ENCODE data around the gene NPY4R2.
"Not testable (repeated sequence)": the region's sequence is repeated elsewhere in the genome, so short reads cannot be mapped to it uniquely, and the experiment has no call there.

NPY4R2 gene, protein sequence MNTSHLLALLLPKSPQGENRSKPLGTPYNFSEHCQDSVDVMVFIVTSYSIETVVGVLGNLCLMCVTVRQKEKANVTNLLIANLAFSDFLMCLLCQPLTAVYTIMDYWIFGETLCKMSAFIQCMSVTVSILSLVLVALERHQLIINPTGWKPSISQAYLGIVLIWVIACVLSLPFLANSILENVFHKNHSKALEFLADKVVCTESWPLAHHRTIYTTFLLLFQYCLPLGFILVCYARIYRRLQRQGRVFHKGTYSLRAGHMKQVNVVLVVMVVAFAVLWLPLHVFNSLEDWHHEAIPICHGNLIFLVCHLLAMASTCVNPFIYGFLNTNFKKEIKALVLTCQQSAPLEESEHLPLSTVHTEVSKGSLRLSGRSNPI

GRCh38 chr10:47918475-47918874 lies at the start of gene NPY4R2:
Gene NPY4R2, plus strand, starts transcription at chr10:47918662. Its CDS starts 3,326 bp downstream, at chr10:47921988.
- not testable (repeated sequence) for DNase-seq (ENCODE audit: low read depth)

- DNase-seq (ENCODE audit: low read depth) = not testable (repeated sequence)
These were observed 47.6 kb upstream of the NPY4R2 start for GRCh38 chr10:47870887-47871286.

- not testable (repeated sequence) for DNase-seq (ENCODE audit: low read depth)
These were observed 46.8 kb upstream of the NPY4R2 start for GRCh38 chr10:47871485-47872180.

GRCh38 chr10:47872236-47872635 lies 46.2 kb upstream of the NPY4R2 start:
- DNase-seq (ENCODE audit: low read depth) = not testable (repeated sequence)

- DNase-seq (ENCODE audit: low read depth) = not testable (repeated sequence)
These were observed 34.2 kb upstream of the NPY4R2 start for GRCh38 chr10:47884239-47884638.

DNA sequence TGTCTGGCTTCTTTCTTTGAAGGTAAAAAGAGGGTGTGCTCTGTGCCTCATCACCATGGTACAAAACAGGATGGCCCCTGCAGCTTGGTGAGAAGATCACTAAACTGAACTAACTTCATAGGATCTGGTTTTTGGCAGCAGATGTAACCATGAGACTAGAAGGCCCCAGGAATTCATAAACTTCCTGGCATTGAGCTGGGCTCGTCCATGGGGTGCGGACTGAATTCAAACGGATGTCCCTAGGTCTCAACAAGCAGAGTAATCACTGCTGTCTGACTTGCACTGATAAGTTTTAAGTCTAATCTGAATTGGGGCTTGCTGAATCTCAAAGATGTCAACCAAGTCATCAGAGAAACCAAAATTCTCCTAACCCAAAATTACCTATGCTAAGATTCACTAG lies 33.5 kb upstream of the NPY4R2 start:
- not testable (repeated sequence) for DNase-seq (ENCODE audit: low read depth)

DNA sequence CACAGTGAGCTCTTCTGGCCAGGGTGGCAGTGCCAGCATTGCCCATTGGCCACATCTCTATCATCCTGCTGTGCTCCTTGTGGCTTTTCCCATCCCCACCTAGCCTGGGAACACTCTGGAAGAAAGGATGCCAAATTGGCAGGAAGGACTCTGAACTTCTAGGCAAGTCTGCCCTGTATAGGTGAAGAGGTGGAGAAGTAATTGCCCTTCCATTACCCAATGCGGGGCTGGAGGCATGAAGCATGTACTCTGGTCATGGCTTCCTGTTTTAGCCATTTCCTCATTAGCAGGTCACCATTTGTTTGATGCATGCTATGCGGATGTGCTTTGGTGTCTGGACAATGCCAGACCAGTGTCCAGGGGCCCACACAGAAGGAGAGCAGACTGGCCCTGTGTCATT lies 32.1 kb upstream of the NPY4R2 start:
- not testable (repeated sequence) for DNase-seq (ENCODE audit: low read depth)

- DNase-seq (ENCODE audit: low read depth) = not testable (repeated sequence)
These were observed 31.6 kb upstream of the NPY4R2 start for GRCh38 chr10:47886827-47887226.

DNA sequence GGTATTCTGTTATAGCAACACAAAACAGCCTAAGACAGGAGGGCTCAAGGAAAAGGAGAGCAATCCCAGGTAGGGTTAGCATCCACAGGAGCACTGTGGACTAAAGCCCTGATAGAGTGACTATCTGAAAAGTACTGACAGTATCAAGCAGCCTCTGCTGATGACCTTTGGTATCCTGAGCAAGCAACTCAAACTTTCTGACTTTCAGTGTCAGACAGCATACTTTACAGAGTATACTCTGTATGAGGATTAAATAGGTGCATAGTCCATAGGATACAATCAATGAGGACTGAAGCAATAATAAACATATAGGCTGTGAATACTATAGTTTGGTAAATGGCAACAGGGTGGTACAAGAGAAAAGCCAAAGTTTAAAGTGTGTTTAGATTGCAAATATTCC lies 27.7 kb upstream of the NPY4R2 start:
- DNase-seq (ENCODE audit: low read depth) = not testable (repeated sequence)

- not testable (repeated sequence) for DNase-seq (ENCODE audit: low read depth)
These were observed 25.8 kb upstream of the NPY4R2 start for GRCh38 chr10:47892494-47893261.

- DNase-seq (ENCODE audit: low read depth) = not testable (repeated sequence)
These were observed 23.9 kb upstream of the NPY4R2 start for GRCh38 chr10:47894571-47894970.

DNA sequence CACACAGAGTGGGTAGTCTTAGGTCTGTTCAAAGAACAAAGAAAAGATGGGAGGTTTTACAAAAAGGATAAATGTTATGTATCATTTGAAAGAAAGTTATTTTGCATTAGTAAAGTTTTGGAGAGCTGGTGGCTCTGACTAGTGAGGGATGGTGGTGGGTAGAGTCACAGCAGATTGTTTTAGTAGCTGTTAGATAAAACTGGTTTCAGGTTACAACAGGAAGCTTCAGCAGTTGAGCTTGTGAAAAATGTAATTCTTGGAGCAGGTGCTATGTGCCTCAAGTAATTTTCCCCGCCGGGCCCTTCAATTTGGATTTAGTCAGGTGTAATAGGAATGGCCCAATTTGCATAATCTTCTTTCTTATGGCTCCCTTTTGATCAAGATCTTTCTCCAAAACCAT lies 20.6 kb upstream of the NPY4R2 start:
- DNase-seq (ENCODE audit: low read depth) = not testable (repeated sequence)

- not testable (repeated sequence) for DNase-seq (ENCODE audit: low read depth)
These were observed 9.1 kb upstream of the NPY4R2 start for GRCh38 chr10:47909333-47909732.

GRCh38 chr10:47910486-47910885 lies 8.0 kb upstream of the NPY4R2 start:
- not testable (repeated sequence) for DNase-seq (ENCODE audit: low read depth)

GRCh38 chr10:47914052-47914451 lies 4.4 kb upstream of the NPY4R2 start:
- not testable (repeated sequence) for DNase-seq (ENCODE audit: low read depth)

DNA sequence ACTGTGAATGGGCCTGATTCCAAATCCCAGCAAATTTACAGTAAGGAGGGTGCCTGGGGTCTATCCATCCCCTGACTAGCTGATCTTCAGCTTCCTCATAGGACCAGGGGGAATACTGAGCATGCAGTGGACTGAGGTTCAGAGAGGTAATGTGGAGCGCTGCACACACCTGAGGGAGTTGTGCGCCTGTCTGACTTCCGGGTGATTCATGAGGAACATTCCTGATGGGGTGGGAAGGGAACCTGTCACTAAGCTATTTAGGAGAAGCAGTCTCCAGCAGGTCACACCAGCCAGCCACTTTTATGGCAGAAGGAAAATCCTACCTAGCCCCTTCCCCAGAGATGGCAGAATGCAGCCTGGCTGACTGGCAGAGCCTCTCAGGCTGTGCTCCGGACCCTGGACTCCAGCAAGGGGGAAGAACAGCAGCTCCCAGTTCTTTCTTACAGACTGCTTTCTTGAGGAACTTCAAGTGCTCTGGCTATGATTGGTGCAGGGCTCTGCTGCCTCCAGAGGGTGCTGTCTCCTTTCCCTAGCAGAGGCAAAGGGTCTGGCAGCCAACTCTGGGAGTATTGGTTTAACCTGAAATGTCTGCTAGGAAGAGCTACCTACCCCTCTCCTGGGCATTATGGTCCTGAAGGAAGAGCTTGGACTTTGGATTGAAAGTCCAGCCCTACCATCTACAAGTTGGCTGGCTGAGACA lies 2.5 kb upstream of the NPY4R2 start:
- not testable (repeated sequence) for DNase-seq (ENCODE audit: low read depth)

GRCh38 chr10:47920610-47921009 lies 2.1 kb downstream of the NPY4R2 start:
- not testable (repeated sequence) for DNase-seq (ENCODE audit: low read depth)

DNA sequence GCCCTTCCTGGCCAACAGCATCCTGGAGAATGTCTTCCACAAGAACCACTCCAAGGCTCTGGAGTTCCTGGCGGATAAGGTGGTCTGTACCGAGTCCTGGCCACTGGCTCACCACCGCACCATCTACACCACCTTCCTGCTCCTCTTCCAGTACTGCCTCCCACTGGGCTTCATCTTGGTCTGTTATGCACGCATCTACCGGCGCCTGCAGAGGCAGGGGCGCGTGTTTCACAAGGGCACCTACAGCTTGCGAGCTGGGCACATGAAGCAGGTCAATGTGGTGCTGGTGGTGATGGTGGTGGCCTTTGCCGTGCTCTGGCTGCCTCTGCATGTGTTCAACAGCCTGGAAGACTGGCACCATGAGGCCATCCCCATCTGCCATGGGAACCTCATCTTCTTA lies 4.0 kb downstream of the NPY4R2 start:
- DNase-seq (ENCODE audit: low read depth) = not testable (repeated sequence)

DNA sequence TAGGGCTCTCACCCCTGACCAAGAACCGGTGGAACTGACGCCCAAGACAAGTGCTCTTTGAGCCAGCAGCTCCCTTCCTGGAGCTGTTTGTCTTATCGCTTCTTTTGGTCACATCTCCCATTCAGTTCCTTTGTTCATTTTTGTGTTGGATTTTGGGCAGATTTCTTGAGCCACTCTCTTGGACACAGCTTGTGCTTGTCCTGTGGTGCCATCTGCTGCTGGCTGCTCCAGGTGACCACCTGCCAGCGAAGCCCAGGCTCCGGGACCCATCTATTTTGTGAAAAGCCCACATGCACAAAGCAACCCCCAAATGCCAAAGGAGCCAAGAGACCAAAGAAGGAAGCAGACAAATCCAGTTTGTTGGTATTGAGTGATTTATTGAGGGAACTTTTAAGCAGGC lies 6.2 kb downstream of the NPY4R2 start:
- DNase-seq (ENCODE audit: low read depth) = not testable (repeated sequence)

DNA sequence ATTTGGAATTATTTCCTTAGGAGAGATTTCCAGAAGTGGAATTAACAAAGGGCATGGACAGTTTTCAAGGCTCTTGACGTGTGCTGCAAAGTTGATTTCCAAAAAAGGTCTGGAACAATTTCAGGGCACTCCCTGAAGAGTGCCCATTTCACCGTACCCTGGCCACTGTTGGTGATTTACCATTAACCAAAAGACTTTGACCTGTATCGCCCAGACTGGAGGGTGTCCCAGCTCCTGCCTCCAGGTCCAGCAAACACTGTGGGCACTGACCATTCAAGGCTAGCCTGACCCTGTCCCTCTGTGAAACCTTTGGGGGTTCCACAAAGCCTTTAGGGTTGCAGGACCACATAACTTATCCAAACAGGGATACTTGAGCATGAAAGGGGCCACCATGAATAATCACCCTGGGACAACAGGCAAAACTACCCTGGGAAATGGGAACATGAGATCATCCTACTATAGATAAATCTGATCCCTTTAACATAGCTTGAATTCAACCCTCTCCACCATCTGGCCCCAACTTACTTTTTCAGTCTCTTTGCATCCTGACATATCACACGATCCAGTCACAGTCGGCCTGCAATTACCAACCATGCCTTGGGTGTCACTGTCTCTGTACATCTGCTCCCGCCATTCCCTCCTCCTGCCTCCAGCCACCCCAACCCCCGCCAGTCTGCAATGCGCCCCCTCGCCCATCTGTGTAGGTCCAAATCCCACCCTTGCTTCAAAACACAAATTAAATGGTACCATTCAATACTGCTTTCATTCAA lies 8.9 kb downstream of the NPY4R2 start:
- not testable (repeated sequence) for DNase-seq (ENCODE audit: low read depth)

- DNase-seq (ENCODE audit: low read depth) = not testable (repeated sequence)
These were observed 9.8 kb downstream of the NPY4R2 start for GRCh38 chr10:47928225-47928624.

Data from fibroblast of the conjunctiva (primary cell).